GM12878 (cell line): ENCODE measurements around the gene PPP2R5C. TPM values are rescaled to one million over a fixed set of nuclear protein-coding genes. Genes with fewer than 3 reads are reported as not detected.

Experiments
- ATAC-seq: fragments of 200-7000 bp; cut with Tn5 transposase; 3 replicates; pipeline ENCODE4 v1.9.1; 2020; ENCODE audit warnings: mild to moderate bottlenecking, moderate library complexity
- BruUV-seq: library from RNA; stranded (reverse); fragments of 400-500 nt; replicated peaks from 2 replicates; lab custom pipeline; 2021; lab: Mats Ljungman, UMichigan
- CTCF ChIA-PET: fragments of 300-600 bp; sonication (Branson Sonifier 250); formaldehyde crosslinking; extraction: SDS; loops from one replicate; lab custom pipeline; 2021; ENCODE audit warnings: inconsistent platforms; lab: Yijun Ruan, JAX
- POLR2A ChIA-PET: fragments of 350-600 bp; formaldehyde crosslinking; extraction: SDS; loops from one replicate; lab custom pipeline; 2021; ENCODE audit warnings: inconsistent platforms; lab: Charles Lee
- RAD21 ChIA-PET: fragments of 300-600 bp; sonication (Branson Sonifier 250); formaldehyde crosslinking; loops from one replicate; lab custom pipeline; 2023; ENCODE audit warnings: antibody characterized with exemption; ENCODE audit not compliant: unreplicated experiment; lab: Charles Lee
- SMC1A ChIA-PET: fragments of 300-600 bp; sonication (Branson Sonifier 250); formaldehyde crosslinking; loops from one replicate; lab custom pipeline; 2023; ENCODE audit not compliant: unreplicated experiment, uncharacterized antibody; lab: Charles Lee
- DNase-seq: peaks from one replicate; pipeline ENCODE4 v3.0.0-alpha.2; 2011; ENCODE audit warnings: low read depth, low spot score
- FAIRE-seq: peaks from 3 replicates; lab custom pipeline; 2011; peaks lifted over from hg19 to GRCh38; lab: Jason Lieb, UNC
- H2AFZ ChIP-seq: 2 replicates; pipeline ENCODE4 v1.6.0; 2011; ENCODE audit warnings: low read depth, low read length, control low read depth; ENCODE audit not compliant: control insufficient read depth
- H3K27ac ChIP-seq: 2 replicates; pipeline ENCODE4 v1.5.1; 2011; ENCODE audit warnings: control low read depth; ENCODE audit not compliant: control insufficient read depth, insufficient read depth
- H3K27me3 ChIP-seq, 2 experiments: replicated peaks in 1 of 2; 2 replicates each; pipeline versions ENCODE4 v1.6.0 to v1.6.1; 2011; ENCODE audit warnings: low read length in 1 of 2; ENCODE audit not compliant: control insufficient read depth in 2 of 2, insufficient read depth in 2 of 2
- H3K36me3 ChIP-seq, 2 experiments: 2 replicates each; pipeline ENCODE4 v1.5.1; 2011; ENCODE audit warnings: low read length in 1 of 2; ENCODE audit not compliant: control insufficient read depth in 2 of 2, insufficient read depth in 2 of 2
- H3K4me1 ChIP-seq: 2 replicates; pipeline ENCODE4 v1.6.1; 2011; ENCODE audit warnings: mild to moderate bottlenecking, low read length, moderate library complexity, mixed read lengths; ENCODE audit not compliant: control insufficient read depth, insufficient read depth
- H3K4me2 ChIP-seq: 2 replicates; pipeline ENCODE4 v1.6.0; 2011; ENCODE audit warnings: control low read depth; ENCODE audit not compliant: control insufficient read depth, insufficient read depth
- H3K4me3 ChIP-seq: fragments of 200-600 bp; sonication (generic); 2 replicates; pipeline ENCODE4 v1.5.1; 2016
- H3K79me2 ChIP-seq: 2 replicates; pipeline ENCODE4 v1.6.0; 2011; ENCODE audit warnings: low read length; ENCODE audit not compliant: control insufficient read depth, insufficient read depth
- H3K9ac ChIP-seq: 2 replicates; pipeline ENCODE4 v1.8.0; 2011; ENCODE audit warnings: low read length, control low read depth, mixed read lengths; ENCODE audit not compliant: control insufficient read depth, insufficient read depth
- H3K9me3 ChIP-seq: replicated peaks from 3 replicates; pipeline ENCODE4 v1.5.1; 2011; ENCODE audit warnings: mild to moderate bottlenecking, low read length; ENCODE audit not compliant: control insufficient read depth, insufficient read depth
- H4K20me1 ChIP-seq: 2 replicates; pipeline ENCODE4 v1.6.0; 2011; ENCODE audit not compliant: control insufficient read depth, insufficient read depth
- BCL11A ChIP-seq: IDR thresholded peaks from 2 replicates; pipeline ENCODE4 v1.6.1; 2011; ENCODE audit warnings: low read depth, low read length
- FOS ChIP-seq: IDR thresholded peaks from 3 replicates; pipeline ENCODE4 v1.6.1; 2011; ENCODE audit warnings: borderline replicate concordance; ENCODE audit not compliant: insufficient read length; ENCODE audit errors: extremely low read depth
- HCFC1 ChIP-seq: fragments of 150-350 bp; IDR thresholded peaks from 2 replicates; pipeline ENCODE4 v1.6.1; 2014; ENCODE audit warnings: low read length
- KLF5 ChIP-seq: fragments of 450-650 bp; IDR thresholded peaks from 2 replicates; pipeline ENCODE4 v1.6.1; 2014; ENCODE audit warnings: mild to moderate bottlenecking; ENCODE audit not compliant: partially characterized antibody
- NBN ChIP-seq: fragments of 450-650 bp; IDR thresholded peaks from 2 replicates; pipeline ENCODE4 v1.6.1; 2016
- PML ChIP-seq: IDR thresholded peaks from 2 replicates; pipeline ENCODE4 v1.6.1; 2012; ENCODE audit warnings: low read length, inconsistent platforms
- SIN3A ChIP-seq: IDR thresholded peaks from 2 replicates; pipeline ENCODE4 v1.6.1; 2012; ENCODE audit warnings: low read depth, low read length, improper control_type of control experiment
- SMARCA5 ChIP-seq: fragments of 450-650 bp; IDR thresholded peaks from 2 replicates; pipeline ENCODE4 v1.6.1; 2017; ENCODE audit warnings: mild to moderate bottlenecking
- SMC3 ChIP-seq: IDR thresholded peaks from 2 replicates; pipeline ENCODE4 v1.6.1; 2011; ENCODE audit warnings: low read length, improper control_type of control experiment, borderline replicate concordance
- STAT3 ChIP-seq: IDR thresholded peaks from 2 replicates; pipeline ENCODE4 v1.6.1; 2011; ENCODE audit warnings: low read depth, low read length, improper control_type of control experiment
- WGBS: methylation state at CpG from one replicate; pipeline ENCODE4 v1.1.6; 2016; ENCODE audit warnings: low lambda C conversion rate; ENCODE audit not compliant: insufficient replicate concordance, insufficient coverage; ENCODE audit errors: missing lambda C conversion rate; 5-methylcytosine and 5-hydroxymethylcytosine counted together
- in situ Hi-C: fragments of 300-500 bp; cut with MboI; formaldehyde crosslinking; loops from 9 replicates; pipeline ENCODE4 v1.14.3; 2018; ENCODE audit warnings: mixed read lengths
- intact Hi-C: fragments of 100-400 bp; cut with micrococcal nuclease; formaldehyde crosslinking; loops from one replicate; pipeline ENCODE4 v1.14.2; 2022; ENCODE audit not compliant: unreplicated experiment
- polyA plus RNA-seq, 11 experiments: library from polyadenylated mRNA; depleted of rRNA in 4 of 11; unstranded in 6 of 11; stranded (reverse) in 5 of 11; fragments of >200 nt; fragmentation: Nextera tagmentation in 4 of 11; fragmentation: Illumina TruSeq in 1 of 11; extraction: Ambion mirVana in 4 of 11; extraction: Trizol in 1 of 11; gene quantifications; 1 replicate in 1 of 11; 2 replicates in 10 of 11; pipeline versions ENCODE4 v1.2.1 to v1.2.3, GENCODE V29; 2011 to 2016; ENCODE audit warnings: inconsistent platforms in 2 of 11, missing spikeins in 2 of 11, low read depth in 1 of 11
- total RNA-seq, 4 experiments: library from RNA; depleted of rRNA in 3 of 4; stranded (reverse); fragments of >200 nt in 3 of 4; fragmentation: Illumina TruSeq in 1 of 4; extraction: Trizol in 1 of 4; gene quantifications; 2 replicates each; pipeline versions ENCODE4 v1.2.1 to v1.2.3, GENCODE V29; 2013 to 2021
- TF ChIP-seq, protein P1 (sequence below): fragments of 450-650 bp; IDR thresholded peaks from 2 replicates; pipeline ENCODE4 v1.6.1; 2016; ENCODE audit warnings: mild to moderate bottlenecking
- TF ChIP-seq, protein P2 (sequence below): fragments of 450-650 bp; IDR thresholded peaks from 2 replicates; pipeline ENCODE4 v1.6.1; 2016; ENCODE audit warnings: mild to moderate bottlenecking
- TF ChIP-seq, protein P3 (sequence below): fragments of 150-350 bp; IDR thresholded peaks from 2 replicates; pipeline ENCODE4 v1.6.1; 2014; ENCODE audit warnings: mild to moderate bottlenecking, low read depth, low read length
- TF ChIP-seq, protein P4 (sequence below): fragments of 450-650 bp; IDR thresholded peaks from 2 replicates; pipeline ENCODE4 v1.6.1; 2018; ENCODE audit warnings: mild to moderate bottlenecking, low read depth, moderate library complexity; ENCODE audit not compliant: partially characterized antibody
- TF ChIP-seq, protein P5 (sequence below): fragments of 450-650 bp; IDR thresholded peaks from 2 replicates; pipeline ENCODE4 v1.6.1; 2014; ENCODE audit warnings: mild to moderate bottlenecking

Gene PPP2R5C
- total and polyA plus RNA-seq, 10 of the 15 experiments (the other 5 are each of a cell fraction or from before 2014, with no cell fraction given) = 106 to 199 (median 144) TPM

DNA sequence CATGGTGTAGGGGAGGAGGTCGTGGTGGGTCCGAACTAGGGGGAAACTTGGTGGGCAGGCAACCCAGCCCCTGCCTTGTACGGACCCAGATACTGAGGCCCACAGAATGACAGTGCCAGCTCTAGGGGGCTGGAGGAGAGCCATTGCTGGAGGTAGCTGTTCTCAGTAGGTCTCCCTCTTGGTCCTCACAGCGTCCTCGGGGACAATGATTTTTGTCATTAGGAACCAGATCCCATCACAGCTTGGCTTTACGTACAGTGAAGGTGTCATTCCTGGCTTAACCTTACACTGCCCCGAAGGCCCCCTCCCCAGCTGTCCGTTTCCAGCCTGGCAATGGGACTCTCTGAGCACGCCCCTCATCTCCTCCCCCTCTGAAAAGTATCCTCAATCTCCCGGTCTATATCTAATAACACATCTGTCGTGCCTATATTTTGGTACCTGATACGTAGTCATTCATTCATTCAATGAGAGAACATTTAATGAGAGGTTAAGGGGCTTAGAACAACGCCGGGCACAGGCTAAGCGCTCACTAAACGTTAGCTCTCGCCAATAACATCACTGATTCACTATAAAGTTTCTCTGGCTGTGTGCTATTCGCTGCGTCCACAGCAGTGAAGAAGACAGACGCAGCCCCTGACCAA is 202.3 kb downstream of the PPP2R5C start:
- H4K20me1 ChIP-seq = no peaks in the 10 kb centered on the region; the same call in 1 of the 2 replicates
- SMC1A ChIA-PET = interaction anchor here (0.9 to 7.5 kb wide), 6 partner anchors 30 to 354 kb away, joined by 3 to 67 read pairs (median 6); no protein-coding TSS in a partner anchor
- intact Hi-C loops (loop anchor here (2.0 to 10.0 kb wide), 4 partner anchors 15 to 551 kb away; no protein-coding TSS in a partner anchor), in situ Hi-C loops (loop anchor here (5.0 to 10.0 kb wide), 3 partner anchors 134 to 551 kb away; partner anchors contain the start of gene ZNF839)
- no peak overlapping the region for H3K4me3 ChIP-seq
- POLR2A ChIA-PET = interaction anchor here (1.5 kb wide), 1 partner anchor 29 kb away, joined by 10 read pairs; no protein-coding TSS in a partner anchor
- peak overlapping the region; percentile 83 for H2AFZ ChIP-seq
- no peak for DNase-seq
- peaks cover 32% of the 10 kb centered on the region for H3K79me2 ChIP-seq
- H3K27ac ChIP-seq = no peak overlapping the region
- no peak for ATAC-seq
- no peaks in the 10 kb centered on the region for H3K27me3 ChIP-seq
- CTCF ChIA-PET = interaction anchor here (0.5 to 7.8 kb wide), 8 partner anchors 11 to 350 kb away, joined by 3 to 58 read pairs (median 3); no protein-coding TSS in a partner anchor
- BruUV-seq = no TSS peak
- H3K9ac ChIP-seq = no peak overlapping the region
- peak overlapping the region; percentile 50; the same call in 1 of the 2 replicates for H3K4me2 ChIP-seq
- TF ChIP-seq PML (no peak), KLF5 (no peak), NBN (no peak), STAT3 (no peak), SMARCA5 (no peak), FOS (no peak), HCFC1 (no peak), SMC3 (no peak), BCL11A (no peak), SIN3A (no peak)
- TF ChIP-seq, protein P1, sequence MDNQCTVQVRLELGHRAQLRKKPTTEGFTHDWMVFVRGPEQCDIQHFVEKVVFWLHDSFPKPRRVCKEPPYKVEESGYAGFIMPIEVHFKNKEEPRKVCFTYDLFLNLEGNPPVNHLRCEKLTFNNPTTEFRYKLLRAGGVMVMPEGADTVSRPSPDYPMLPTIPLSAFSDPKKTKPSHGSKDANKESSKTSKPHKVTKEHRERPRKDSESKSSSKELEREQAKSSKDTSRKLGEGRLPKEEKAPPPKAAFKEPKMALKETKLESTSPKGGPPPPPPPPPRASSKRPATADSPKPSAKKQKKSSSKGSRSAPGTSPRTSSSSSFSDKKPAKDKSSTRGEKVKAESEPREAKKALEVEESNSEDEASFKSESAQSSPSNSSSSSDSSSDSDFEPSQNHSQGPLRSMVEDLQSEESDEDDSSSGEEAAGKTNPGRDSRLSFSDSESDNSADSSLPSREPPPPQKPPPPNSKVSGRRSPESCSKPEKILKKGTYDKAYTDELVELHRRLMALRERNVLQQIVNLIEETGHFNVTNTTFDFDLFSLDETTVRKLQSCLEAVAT = no peak
- TF ChIP-seq, protein P2, sequence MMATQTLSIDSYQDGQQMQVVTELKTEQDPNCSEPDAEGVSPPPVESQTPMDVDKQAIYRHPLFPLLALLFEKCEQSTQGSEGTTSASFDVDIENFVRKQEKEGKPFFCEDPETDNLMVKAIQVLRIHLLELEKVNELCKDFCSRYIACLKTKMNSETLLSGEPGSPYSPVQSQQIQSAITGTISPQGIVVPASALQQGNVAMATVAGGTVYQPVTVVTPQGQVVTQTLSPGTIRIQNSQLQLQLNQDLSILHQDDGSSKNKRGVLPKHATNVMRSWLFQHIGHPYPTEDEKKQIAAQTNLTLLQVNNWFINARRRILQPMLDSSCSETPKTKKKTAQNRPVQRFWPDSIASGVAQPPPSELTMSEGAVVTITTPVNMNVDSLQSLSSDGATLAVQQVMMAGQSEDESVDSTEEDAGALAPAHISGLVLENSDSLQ = no peak
- TF ChIP-seq, protein P3, sequence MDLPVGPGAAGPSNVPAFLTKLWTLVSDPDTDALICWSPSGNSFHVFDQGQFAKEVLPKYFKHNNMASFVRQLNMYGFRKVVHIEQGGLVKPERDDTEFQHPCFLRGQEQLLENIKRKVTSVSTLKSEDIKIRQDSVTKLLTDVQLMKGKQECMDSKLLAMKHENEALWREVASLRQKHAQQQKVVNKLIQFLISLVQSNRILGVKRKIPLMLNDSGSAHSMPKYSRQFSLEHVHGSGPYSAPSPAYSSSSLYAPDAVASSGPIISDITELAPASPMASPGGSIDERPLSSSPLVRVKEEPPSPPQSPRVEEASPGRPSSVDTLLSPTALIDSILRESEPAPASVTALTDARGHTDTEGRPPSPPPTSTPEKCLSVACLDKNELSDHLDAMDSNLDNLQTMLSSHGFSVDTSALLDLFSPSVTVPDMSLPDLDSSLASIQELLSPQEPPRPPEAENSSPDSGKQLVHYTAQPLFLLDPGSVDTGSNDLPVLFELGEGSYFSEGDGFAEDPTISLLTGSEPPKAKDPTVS = no peak
- TF ChIP-seq, protein P4, sequence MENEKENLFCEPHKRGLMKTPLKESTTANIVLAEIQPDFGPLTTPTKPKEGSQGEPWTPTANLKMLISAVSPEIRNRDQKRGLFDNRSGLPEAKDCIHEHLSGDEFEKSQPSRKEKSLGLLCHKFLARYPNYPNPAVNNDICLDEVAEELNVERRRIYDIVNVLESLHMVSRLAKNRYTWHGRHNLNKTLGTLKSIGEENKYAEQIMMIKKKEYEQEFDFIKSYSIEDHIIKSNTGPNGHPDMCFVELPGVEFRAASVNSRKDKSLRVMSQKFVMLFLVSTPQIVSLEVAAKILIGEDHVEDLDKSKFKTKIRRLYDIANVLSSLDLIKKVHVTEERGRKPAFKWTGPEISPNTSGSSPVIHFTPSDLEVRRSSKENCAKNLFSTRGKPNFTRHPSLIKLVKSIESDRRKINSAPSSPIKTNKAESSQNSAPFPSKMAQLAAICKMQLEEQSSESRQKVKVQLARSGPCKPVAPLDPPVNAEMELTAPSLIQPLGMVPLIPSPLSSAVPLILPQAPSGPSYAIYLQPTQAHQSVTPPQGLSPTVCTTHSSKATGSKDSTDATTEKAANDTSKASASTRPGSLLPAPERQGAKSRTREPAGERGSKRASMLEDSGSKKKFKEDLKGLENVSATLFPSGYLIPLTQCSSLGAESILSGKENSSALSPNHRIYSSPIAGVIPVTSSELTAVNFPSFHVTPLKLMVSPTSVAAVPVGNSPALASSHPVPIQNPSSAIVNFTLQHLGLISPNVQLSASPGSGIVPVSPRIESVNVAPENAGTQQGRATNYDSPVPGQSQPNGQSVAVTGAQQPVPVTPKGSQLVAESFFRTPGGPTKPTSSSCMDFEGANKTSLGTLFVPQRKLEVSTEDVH = no peak
- TF ChIP-seq, protein P5, sequence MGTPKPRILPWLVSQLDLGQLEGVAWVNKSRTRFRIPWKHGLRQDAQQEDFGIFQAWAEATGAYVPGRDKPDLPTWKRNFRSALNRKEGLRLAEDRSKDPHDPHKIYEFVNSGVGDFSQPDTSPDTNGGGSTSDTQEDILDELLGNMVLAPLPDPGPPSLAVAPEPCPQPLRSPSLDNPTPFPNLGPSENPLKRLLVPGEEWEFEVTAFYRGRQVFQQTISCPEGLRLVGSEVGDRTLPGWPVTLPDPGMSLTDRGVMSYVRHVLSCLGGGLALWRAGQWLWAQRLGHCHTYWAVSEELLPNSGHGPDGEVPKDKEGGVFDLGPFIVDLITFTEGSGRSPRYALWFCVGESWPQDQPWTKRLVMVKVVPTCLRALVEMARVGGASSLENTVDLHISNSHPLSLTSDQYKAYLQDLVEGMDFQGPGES = no peak
- FAIRE-seq = no peak
- WGBS = 49% methylated on average over 20 of the region's 20 CpGs
- no peaks in the 10 kb centered on the region for H3K36me3 ChIP-seq
- RAD21 ChIA-PET = interaction anchor here (0.7 to 2.8 kb wide), 4 partner anchors 28 to 353 kb away, joined by 3 to 12 read pairs (median 5); partner anchors contain the start of gene MOK
- peaks cover 4% of the 10 kb centered on the region for H3K4me1 ChIP-seq
- H3K9me3 ChIP-seq = no peaks in the 10 kb centered on the region
